GM21576 (cell line): ENCODE measurements around the gene LIMS1.

Source experiments
- ATAC-seq: cut with Tn5 transposase; IDR thresholded peaks from one replicate; pipeline ENCODE4 v1.9.1; 2021; ENCODE audit warnings: mild to moderate bottlenecking, moderate library complexity; ENCODE audit not compliant: unreplicated experiment

Gene LIMS1

DNA sequence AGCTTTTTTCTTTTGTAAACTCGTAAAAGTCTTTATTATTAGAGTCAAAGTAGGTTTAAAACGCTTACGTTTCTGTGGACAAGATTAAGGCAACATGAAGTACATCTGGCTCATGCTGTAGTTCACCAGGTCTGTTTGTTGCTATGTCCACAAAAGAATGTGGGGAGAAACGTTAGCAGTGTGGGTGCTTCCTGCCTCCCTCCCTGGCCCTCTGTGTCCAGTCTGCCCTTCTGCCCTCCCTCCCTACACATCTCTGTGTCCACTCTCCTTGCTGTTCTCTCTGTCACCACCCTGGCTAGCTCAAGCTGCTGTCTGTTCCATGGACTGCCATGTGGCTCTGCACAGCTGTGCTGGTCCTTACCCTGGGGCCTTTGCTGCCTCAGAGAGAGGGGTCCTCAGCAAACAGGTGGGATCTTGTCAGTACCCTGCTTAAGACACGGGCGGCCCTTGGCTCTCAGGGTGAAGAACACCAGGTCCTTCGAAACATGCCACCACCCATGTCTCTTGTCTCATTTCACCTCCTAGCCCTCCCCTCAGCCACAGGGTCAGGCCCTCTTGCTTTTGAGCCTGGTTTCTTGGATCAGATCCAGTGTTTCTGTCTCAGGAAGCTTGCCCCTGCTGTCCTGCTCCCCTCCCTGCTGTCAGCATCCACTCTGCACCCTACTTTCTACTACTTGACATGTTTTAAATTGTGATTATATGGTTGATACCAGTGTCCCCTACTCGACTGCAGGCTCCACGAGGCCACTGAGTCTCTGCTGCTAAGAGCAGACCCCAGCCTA lies 79.2 kb downstream of the LIMS1 start:
- no peak for ATAC-seq

DNA sequence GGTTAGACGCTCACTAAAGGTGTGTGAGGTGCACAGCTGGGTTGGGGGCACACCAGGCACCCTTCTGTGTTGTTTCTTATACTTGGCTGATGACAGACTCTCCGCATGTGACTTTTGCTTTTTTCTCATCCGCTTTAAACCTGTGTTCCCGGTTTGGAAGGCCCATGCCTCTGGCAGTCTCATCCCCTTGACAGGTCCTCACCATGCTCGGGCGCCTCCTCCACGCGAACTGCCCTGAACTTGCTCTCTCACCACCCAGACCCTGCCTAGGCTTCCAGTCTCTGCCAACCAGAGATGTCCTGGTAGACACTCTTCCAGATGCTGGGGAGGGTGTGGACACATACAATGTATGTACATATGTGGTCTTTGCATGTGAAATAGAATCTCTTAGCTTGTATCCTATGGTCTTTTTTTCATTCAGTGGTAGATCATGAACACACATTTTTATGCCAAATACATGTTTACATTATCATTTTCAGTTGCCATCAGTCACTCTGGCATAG lies 79.8 kb downstream of the LIMS1 start:
- no peak for ATAC-seq

DNA sequence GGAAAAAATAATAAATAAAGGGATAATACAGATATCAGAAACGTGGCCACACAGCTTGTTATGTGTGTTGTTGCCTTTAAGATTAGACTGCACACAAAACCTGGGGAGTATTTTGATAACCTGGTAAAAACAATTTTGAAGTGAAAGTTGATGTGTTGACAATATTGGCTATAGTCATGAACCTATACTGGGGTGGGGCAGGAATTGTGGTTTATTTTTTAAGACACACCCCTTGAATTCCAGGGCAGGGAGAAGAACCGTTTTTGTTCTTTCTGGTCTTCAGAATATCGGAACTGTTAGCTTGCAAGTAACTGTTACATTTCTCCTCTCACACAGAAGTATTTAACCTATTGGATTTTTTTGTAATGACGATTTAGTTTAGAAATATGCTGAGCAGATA lies 80.4 kb downstream of the LIMS1 start:
- no peak for ATAC-seq

DNA sequence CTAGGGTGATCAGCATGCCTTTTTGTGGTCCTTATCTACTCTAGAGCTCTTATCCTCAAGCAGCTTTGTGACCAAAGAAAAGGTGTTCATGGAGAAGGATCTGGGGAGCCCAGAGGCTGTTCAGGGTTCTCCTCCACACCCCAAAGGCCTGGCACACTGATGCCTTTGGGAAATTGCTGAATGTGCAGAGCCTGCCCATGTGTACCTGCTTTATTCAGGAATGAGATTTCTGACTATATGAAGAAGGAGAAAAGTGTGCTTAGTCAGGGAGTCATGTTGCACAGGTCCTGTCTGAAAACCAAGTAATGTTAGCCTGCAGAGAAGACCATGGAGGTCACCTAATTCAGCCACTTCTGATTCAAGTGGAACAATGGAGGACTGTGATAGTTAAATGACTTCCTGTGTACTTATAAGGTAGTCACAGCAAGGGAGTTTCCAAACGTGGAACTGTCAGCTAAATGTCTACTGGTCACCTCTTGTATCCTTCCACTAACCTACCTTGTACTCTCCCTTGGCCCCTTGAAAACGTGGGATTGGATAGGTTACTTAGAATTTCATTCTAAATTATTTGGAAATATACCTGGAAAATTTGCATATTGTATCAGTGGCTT lies 81.3 kb downstream of the LIMS1 start:
- ATAC-seq, result no peak

DNA sequence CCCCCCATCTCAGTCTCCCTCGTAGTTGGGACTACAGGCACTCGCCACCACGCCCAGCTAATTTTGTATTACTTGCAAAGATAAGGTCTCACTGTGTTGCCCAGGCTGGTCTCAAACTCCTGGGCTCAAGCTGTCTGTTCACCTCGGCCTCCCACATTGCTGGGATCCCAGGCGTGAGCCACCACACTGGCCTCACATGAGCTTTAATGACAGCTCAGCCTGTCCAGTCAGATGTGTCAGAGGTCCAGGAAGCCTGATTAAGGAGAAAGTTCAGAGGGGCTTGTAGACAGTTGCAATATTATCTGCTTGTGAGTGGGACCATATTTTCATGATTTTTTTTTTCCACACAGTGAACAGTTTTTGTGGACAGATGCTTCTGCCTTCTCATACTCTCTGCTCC lies 82.0 kb downstream of the LIMS1 start:
- ATAC-seq, result no peak

DNA sequence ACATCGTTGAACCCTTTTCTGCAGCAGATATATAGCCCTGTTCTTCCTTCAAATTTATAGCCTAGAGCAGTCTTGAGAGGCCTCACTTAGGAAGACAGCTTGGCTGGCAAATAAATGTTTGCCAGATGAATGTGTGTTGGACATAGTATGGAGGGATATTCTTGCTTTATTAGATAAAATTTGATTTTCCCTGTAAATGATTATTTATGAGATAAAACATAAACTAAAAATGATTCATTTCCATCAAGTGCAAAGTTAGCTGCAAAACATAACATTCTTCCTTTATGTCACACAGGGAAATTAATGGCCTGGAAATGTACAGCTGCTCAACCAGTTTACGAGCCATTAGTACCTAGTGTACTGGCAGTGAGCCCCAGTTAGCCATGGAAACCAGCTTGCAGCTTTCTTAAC lies 82.5 kb downstream of the LIMS1 start:
- ATAC-seq, result no peak

DNA sequence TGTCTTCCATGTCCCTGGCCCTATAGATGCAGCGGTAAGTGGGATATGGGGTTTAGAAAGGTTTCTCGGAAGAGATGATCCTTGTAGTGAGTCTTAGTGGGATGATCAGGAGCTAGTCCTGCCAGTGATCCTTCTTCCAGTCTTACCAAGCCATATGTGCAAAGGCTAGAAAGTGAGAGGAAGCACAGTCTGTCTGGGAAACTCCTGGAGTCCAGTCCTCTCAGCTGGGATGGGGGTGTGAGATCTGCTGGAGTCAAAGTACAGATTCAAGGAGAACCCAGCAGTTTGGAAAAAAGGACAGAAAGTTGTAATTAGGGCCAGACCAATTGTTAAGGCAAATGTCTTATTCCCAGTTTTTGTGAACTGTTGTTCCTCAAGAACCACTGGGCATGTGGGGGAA lies 83.3 kb downstream of the LIMS1 start:
- ATAC-seq, result no peak

DNA sequence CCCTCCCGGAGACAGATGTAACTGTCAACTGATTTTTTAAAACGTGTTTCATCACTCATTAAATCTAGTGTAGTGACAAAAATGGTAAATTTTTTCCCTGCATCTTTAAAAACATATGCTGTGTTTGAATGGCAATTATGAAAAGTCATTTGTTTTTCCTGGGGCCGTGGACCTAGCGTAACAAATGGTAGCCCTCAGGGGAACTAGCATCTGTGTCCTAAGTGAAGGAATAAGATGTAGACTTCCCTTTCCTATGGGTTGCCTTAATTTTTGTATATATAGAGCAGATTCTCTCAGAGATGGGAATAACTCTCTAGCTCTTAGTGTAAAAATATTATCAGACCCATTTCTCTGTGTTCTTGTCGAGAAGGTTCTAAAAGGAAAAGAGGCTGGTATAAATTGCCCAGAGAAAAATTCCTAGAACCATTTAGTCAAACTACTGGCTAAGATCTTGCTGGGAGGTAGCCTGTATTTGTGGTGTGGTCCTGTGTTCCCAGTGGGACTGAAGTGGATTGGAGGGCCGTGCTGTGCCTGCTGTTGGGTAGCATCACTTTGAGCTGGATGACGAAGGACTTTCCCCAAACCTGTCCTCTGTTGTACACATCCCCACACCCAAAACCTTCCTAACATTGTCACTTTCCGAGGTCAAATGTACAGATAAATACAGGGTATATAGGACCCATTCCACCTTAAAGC lies 85.8 kb downstream of the LIMS1 start:
- ATAC-seq, result no peak

DNA sequence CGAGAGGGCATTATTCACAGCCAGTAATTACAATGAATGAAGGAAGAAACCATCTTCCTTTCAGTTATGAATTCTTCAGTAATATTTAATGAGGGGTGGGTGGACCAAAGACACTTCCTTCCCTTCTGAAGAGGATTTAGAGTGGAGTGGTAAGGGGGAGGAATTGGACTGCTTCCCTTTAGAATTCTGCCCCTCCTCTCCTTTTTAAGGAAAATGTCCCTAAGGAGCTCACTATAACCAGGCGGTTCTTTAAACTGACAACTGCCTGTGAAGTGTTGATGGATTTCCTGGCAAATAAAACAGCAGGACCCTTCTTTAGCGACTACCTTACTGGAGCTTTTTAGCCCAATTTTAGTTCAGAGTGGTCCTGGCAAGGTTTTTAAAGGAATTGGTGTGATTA lies 86.4 kb downstream of the LIMS1 start:
- no peak for ATAC-seq

DNA sequence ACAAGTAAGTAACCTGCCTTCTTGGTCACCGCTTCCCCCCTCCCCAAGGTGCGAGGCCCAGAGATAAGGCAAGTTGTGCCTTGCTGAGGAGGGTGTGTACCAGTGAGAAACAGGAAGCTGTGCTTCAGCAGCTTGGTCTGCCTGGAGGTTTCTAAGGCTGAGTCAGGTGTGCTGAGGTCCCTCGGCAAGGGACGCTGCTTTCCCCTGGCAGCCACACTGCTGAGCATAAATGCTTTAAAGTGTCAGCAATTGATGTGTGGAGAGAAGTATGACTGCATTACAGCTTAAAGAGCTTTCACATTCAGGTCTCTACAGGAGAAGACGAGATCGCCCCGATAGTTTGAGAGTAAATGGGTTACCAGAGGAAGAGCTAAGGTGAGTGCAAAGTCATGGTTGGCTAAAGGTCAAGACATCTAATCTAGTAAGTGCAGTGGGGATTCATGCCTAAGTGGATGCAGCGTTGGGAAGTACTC lies 86.9 kb downstream of the LIMS1 start:
- peak; percentile 99 for ATAC-seq

DNA sequence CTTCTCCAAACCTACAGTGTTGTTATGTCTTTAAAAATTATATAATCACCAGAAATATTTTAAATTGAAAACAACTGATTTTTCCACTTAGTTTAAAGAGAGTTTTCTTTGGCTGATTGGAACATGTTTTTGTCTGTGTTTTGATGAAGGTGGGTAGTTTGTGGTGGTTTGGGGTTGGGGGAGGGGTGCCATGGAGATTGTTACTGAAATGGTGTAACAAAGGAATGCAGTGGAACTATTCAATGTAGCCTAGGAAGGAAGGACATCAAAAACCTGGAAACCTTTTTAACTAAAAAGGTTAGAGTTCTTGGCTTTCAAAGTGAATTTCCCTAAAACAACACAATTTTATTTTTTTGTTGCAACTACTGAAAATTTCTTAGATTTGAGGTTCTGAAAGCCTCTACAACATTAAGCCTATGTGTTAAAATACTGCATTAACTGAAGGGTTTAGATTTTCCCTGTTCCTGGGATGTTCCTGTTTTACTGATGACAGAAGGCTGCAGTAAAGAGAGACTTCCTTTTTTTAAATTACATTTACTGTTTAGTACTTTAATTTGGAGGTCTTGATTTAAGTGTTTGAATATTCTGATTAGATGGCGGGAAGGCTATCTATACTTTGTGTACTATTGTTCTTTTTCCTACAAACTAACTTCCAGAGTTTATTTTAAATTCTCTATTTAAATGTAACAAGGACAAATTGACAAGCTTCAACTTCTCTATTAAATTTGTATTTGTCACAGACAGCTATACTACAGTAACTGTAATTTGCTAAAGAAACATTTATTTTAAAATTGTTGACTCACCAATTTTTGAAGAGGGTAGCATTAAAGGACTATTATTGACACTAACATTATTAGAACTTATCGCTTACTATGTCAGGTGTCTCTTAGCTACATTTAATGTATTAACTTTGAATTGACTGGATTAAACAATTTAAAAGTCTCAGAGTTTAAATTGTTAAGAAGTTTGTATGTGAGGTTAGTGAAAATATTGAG lies 87.7 kb downstream of the LIMS1 start:
- no peak for ATAC-seq

DNA sequence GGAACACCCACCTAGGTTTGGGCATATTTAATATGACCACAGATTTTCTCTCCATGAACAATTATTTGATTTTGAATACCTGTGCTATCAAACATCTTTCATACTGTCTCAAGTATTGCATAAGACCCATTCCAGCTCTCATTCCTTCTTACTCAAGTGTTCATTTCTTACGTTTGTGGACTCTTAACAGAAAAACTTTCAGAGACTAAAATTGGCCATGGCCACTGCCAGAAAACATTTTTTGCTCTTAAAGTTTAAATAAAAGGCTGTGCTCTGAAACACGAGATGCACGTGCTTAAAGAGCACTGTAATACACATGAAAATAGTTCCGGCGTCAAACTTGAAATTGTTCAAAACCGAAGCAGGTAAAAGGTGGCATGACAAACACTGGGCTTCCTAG lies 89.3 kb downstream of the LIMS1 start:
- ATAC-seq, result no peak

DNA sequence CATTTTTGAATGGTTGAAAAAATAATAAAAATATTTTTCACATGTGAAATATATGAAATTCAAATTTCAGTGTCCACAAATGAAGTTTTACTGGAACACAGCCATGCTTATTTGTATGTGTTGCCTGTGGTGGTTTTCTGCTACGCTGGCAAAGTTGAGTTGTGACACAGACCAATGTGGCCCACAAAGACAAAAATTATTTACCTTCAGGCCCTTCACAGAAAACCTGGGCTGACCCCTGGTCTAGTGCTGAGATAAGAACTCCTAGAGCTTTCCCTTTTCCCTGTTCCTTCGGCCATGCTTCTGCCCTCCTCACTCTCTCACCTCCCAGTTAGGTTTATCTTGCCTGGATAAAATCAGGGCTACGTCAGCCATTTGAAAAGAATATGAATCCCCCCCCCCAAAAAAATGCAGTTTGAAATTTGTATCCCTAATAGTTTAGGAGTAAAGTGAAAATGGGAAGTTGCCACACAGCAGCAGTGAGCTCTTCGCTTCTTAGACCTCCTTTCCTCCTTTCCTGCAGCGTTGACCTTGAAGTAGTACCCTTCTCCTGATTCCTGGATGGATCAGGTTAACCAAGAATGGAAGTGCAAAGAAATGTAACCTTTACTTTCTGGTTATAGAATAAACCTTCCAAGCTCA lies 91.0 kb downstream of the LIMS1 start:
- no peak for ATAC-seq

DNA sequence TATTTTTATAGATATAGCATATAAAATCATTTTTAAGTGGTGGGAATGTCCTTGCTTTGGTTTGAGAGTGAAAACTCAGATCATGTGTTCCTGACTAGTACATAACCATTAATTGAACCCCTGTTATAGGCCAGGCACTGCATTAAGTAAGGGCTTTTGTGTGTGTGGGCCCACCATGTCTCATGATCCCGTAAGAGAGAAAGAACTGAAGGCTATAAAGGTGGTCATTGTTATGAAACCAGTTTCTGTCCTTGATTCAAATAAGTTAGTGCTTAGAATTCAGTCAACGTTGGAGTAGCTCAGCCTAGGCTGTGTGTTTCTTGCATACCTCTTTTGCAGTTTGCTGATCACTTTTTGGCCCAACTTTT lies 91.5 kb downstream of the LIMS1 start:
- no peak for ATAC-seq

DNA sequence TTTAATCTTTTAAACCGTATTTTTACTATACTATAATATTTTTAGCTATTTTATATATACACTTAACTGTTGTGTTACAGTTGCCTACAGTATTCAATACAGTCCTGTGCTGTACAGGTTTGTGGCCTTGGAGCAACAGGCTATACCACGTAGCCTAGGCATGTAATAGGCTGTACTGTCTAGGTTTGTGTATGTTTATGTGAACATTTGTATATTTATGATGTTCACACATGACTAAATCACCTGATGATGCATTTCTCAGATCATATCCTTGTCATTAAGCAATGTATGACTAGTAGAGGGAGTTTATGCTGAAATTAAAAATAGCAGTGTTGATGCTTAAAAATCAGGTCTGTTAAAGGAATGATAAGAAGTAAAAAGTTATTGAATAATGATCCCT lies 92.7 kb downstream of the LIMS1 start:
- ATAC-seq, result no peak

DNA sequence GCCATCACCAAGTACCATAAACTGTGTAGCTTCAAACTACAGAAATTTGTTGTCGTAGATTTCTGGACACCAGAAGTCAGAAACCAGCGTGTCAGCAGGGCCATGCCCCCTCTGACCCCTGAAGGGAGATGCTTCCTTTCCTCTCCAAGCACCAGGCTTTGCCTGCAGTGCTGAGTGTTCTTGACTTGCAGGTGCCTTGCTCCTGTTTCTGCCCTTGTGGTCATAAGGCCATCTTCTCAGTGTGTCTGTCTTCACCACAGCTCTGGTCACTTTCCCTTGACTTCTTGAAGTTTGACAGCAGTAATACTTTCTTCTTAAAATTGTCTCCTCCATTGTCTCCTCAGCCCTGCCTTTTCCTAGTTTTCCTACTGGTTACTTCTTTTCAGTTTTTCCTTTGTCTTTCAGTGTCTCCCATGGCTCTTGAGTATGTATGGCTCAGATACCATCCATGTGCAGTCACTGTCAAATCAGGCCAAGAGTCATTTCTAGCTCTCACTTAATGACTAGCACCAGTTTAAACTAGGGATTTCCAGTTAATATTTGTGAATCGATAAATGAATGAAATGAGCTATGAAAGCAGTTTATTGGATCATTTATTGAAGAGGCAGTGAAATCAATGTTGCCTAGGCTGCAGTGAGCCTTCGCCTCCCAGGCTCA lies 93.8 kb downstream of the LIMS1 start:
- no peak for ATAC-seq

DNA sequence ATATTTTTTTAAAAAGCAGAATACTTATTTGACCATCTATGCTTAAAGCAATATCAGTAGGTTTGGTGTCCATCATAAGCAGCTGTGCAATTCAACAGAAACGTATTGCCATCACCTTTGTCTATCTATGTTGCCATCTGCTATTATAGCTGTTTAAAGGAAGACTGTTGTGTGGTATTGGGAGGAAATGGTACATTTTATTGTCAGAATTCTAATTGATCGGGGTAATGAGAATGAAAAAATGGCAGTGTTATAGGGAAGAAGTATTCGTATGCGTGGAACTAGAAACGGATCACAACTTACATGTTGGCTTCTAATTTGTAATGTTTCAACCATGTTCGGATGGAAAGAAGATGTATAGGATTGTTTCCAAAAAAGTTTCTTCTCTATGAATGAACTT lies 94.7 kb downstream of the LIMS1 start:
- no peak for ATAC-seq

DNA sequence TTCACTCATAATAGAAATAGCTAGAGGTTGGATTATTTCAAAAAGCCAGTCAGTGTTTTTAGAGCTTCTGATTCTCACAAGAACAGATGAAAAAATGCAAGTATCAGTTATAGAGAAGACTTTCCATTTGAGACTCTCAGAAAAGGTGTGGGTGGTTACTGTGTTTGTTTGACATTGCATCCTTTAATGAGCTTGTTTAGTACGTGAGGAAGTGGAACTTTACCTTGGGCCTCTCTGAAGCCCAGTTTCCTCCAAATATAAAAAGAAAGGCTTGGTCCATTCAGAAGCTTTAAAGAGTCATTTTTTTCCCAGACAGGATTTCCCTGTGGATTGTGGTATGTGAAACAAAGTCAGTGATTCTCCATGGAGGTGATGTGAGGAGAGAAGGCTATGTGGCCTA lies 95.1 kb downstream of the LIMS1 start:
- ATAC-seq, result peak; percentile 82

DNA sequence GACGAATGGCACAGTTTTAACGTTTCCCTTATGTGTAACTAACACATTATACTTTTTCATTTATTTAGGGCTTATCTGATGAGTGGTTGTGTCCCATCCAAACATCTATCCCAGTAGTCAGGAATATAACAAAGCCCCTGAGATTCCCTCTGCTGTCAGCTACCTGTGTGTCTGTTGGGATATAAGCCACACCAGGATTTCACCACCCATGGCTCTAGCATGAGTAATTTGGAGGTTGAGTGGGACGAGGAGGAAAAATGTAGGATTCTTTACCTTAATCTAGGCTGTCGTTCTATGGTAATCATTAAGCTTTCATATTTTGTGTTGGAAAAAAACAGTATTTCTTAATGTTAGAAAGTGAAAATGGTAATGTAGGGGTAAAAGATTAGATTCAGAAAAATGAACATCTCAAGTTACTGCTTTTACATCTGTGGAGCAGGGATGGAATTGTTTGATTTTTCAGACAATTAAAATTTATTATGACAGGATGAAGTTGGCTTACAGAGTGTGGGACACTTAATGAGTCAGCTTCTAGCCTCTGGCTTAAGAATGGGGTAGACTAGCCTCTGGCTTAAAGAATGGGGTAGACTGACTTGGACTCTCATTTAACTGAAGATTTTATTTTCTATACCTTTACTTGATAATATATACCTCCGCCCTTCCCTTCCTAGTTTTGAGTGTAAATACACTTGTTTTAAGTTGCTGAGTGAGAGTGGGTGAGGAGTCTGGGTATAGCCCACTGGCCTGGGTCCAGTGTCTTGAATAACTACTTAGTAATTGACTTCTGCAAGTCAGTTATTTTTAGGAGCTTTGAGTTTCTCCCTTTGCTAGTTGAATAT lies 96.5 kb downstream of the LIMS1 start:
- no peak for ATAC-seq
